Peyer's patch (tissue), 4 donors: ENCODE measurements around the gene CASZ1.

ENCODE experiments used
- CTCF ChIP-seq, 6 experiments: fragments of 450-650 bp in 4 of 6; fragments of 200-600 bp in 2 of 6; sonication (generic) in 1 of 6; IDR thresholded peaks; one replicate each; pipeline ENCODE4 v1.5.1; 2017 to 2019; ENCODE audit warnings: antibody characterized with exemption in 6 of 6, mild to moderate bottlenecking in 3 of 6, moderate library complexity in 1 of 6
- POLR2A ChIP-seq, 2 donors: fragments of 450-650 bp; IDR thresholded peaks; one replicate each; pipeline ENCODE4 v1.5.1; 2017; ENCODE audit warnings: antibody characterized with exemption in 2 of 2, mild to moderate bottlenecking in 2 of 2, moderate library complexity in 2 of 2

GRCh38 chr1:10794724-10795275 is 1.6 kb downstream of the CASZ1 start:
- TF ChIP-seq CTCF (IDR thresholded peaks at IDR 0.05) (no peak), POLR2A (IDR thresholded peaks at IDR 0.05) (no peak)
